ENCODE measurements around the gene TRIP11. TPM values are rescaled to one million over a fixed set of nuclear protein-coding genes. Genes with fewer than 3 reads are reported as not detected.
A peak's percentile ranks its signal among the peaks of the same experiment; 100 is the strongest.
"Not testable (repeated sequence)": the region's sequence is repeated elsewhere in the genome, so short reads cannot be mapped to it uniquely, and the experiment has no call there.

Gene TRIP11
- total and polyA plus RNA-seq, 7 donors: 6.8 to 54.8 (median 47.5) TPM

DNA sequence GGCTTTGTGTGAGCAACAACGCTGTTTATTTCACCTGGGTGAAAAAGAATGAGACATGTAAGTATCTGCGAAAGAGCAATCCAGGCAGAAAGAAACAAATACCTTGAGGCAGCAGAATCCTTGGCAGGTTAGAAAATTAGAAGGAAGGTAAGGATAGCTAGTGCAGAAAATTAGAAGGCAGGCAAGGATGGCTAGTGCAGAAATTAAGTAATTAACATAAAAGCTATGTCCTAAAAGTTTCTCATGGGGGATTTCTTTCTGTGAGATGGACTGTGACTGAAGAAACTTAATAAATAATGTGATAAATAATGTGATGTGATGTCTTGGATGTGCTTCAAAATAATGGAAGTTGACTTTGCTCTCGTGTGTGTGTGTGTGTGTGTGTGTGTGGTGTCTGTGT is 9.9 kb upstream of the TRIP11 start:
- 78 to 83% (median 79%) methylated on average over 3 of the region's 3 CpGs for WGBS, 3 donors
- ATAC-seq: no peak
- TF ChIP-seq, protein P1, sequence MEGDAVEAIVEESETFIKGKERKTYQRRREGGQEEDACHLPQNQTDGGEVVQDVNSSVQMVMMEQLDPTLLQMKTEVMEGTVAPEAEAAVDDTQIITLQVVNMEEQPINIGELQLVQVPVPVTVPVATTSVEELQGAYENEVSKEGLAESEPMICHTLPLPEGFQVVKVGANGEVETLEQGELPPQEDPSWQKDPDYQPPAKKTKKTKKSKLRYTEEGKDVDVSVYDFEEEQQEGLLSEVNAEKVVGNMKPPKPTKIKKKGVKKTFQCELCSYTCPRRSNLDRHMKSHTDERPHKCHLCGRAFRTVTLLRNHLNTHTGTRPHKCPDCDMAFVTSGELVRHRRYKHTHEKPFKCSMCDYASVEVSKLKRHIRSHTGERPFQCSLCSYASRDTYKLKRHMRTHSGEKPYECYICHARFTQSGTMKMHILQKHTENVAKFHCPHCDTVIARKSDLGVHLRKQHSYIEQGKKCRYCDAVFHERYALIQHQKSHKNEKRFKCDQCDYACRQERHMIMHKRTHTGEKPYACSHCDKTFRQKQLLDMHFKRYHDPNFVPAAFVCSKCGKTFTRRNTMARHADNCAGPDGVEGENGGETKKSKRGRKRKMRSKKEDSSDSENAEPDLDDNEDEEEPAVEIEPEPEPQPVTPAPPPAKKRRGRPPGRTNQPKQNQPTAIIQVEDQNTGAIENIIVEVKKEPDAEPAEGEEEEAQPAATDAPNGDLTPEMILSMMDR (IDR thresholded peaks at IDR 0.05): no peak
- DNase-seq: no peak
- H3K36me3 ChIP-seq (ENCODE audit: insufficient read depth in 1 of 2, low read depth in 1 of 2): peaks cover 0 to 5% of the 10 kb centered on the region in 2 donors
- no peaks in the 10 kb centered on the region for H3K9me3 ChIP-seq
- intact Hi-C loops (cut with DNase I): no loop called here
- H3K27me3 ChIP-seq (ENCODE audit: insufficient read depth in 3 of 3, low read length in 2 of 3): no peaks in the 10 kb centered on the region
- no peak overlapping the region for H3K27ac ChIP-seq
- H3K4me1 ChIP-seq: no peaks in the 10 kb centered on the region
- no peak overlapping the region for H3K4me3 ChIP-seq

DNA sequence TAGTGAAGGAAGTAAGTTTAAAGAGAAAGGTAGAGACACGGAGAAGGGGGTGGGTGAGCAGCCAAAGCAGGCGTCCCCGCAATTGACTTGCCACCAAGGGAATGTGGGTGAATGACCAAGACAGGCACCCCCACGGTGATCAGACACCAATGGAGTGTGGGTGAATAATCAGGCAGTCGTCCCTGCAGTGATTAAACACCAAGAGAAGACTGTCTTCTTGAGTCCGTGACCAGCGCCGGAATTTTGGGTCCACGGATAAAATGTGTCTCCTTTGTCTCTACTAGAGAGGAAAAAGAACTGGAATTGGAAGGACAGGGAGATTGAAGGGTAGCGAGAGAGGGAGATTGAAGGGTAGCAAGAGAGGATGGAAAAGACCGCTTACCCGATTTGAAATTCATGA is 9.4 kb upstream of the TRIP11 start:
- ATAC-seq; H3K4me1 ChIP-seq; H3K9me3 ChIP-seq; DNase-seq; H3K27ac ChIP-seq; H3K36me3 ChIP-seq (ENCODE audit: insufficient read depth in 1 of 2, low read depth in 1 of 2); H3K4me3 ChIP-seq; H3K27me3 ChIP-seq (ENCODE audit: insufficient read depth in 3 of 3, low read length in 2 of 3); intact Hi-C loops (cut with DNase I): not testable (repeated sequence)
- WGBS, 3 donors: 95 to 97% (median 96%) methylated on average over 12 of the region's 12 CpGs

DNA sequence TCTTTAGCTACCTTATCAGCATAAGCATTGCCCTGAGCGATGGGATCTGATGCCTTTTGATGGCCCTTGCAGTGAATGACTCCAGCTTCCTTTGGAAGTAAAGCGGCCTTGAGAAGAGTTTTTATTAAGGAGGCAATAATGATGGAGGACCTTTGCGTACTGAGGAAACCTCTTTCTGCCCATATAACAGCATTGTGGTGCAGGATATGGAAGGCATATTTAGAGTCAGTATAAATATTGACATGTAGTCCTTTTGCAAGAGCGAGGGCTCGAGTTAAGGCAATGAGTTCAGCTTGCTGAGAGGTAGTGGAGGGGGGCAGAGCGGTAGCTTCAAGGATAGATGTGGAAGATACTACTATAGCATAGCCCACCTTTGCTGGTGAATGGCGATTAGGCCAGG is 6.0 kb upstream of the TRIP11 start:
- H3K36me3 ChIP-seq (ENCODE audit: insufficient read depth in 1 of 2, low read depth in 1 of 2); intact Hi-C loops (cut with DNase I): not testable (repeated sequence)
- 92 to 96% (median 93%) methylated on average over 7 of the region's 7 CpGs for WGBS, 3 donors

DNA sequence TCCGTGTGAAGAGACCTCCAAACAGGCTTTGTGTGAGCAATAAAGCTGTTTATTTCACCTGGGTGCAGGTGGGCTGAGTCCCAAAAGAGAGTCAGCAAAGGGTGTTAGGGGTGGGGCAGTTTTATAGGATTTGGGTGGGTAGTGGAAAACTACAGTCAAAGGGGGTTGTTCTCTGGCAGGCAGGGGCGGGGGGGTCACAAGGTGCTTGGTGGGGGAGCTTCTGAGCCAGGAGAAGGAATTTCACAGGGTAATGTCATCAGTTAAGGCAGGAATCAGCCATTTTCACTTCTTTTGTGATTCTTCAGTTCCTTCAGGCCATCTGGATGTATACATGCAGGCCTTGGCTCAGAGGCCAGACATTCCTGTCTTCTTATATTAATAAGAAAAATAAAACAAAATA is 1.9 kb upstream of the TRIP11 start:
- not testable (repeated sequence) for DNase-seq; H3K27ac ChIP-seq; H3K27me3 ChIP-seq (ENCODE audit: insufficient read depth in 3 of 3, low read length in 2 of 3); H3K9me3 ChIP-seq; H3K36me3 ChIP-seq (ENCODE audit: insufficient read depth in 1 of 2, low read depth in 1 of 2); H3K4me3 ChIP-seq; ATAC-seq
- 83 to 93% (median 84%) methylated on average over 2 of the region's 2 CpGs for WGBS, 3 donors
- peaks cover 23% of the 10 kb centered on the region for H3K4me1 ChIP-seq
- intact Hi-C loops (cut with DNase I): loop anchor here (2.0 to 5.0 kb wide), 2 partner anchors 65 to 66 kb away; partner anchors contain the start of gene ATXN3 (in 2 of the 2)

More for the DNA sequence above, 6.0 kb upstream of the TRIP11 start:
- not testable (repeated sequence) for H3K4me3 ChIP-seq; DNase-seq; H3K27me3 ChIP-seq (ENCODE audit: insufficient read depth in 3 of 3, low read length in 2 of 3); ATAC-seq; H3K9me3 ChIP-seq; H3K4me1 ChIP-seq; H3K27ac ChIP-seq

DNA sequence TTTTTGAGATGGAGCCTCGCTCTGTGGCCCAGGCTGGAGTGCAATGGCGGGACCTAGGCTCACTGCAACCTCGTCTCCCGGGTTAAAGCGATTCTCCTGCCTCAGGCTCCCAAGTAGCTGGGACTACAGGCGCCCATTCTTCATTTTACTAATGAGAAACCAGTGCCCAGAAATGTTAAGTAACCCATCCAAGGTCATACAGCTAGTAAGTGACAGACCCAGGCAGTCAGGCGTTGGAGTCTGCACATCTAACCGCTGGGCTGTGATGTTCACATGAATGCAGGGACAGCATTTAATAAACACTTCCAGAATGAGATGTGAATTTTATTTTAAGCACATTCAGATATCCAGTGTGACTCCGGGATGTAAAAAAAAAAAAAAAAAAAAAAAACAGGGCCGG is 1.3 kb upstream of the TRIP11 start:
- no peaks in the 10 kb centered on the region for H3K36me3 ChIP-seq (ENCODE audit: insufficient read depth in 1 of 2, low read depth in 1 of 2)
- ATAC-seq (no peak), DNase-seq (no peak)
- H3K4me1 ChIP-seq: peaks cover 28% of the 10 kb centered on the region
- intact Hi-C loops (cut with DNase I): loop anchor here (2.0 to 5.0 kb wide), 2 partner anchors 66 kb away; partner anchors contain the start of gene ATXN3 (in 2 of the 2)
- WGBS, 3 donors: 83 to 85% (median 84%) methylated on average over 9 to 10 of the region's 10 CpGs
- no peaks in the 10 kb centered on the region for H3K9me3 ChIP-seq
- peak overlapping the region; percentile 98 for H3K27ac ChIP-seq
- H3K4me3 ChIP-seq: peak overlapping the region; percentile 90
- H3K27me3 ChIP-seq (ENCODE audit: insufficient read depth in 3 of 3, low read length in 2 of 3): no peaks in the 10 kb centered on the region
- TF ChIP-seq, protein P1 (IDR thresholded peaks at IDR 0.05): no peak

DNA sequence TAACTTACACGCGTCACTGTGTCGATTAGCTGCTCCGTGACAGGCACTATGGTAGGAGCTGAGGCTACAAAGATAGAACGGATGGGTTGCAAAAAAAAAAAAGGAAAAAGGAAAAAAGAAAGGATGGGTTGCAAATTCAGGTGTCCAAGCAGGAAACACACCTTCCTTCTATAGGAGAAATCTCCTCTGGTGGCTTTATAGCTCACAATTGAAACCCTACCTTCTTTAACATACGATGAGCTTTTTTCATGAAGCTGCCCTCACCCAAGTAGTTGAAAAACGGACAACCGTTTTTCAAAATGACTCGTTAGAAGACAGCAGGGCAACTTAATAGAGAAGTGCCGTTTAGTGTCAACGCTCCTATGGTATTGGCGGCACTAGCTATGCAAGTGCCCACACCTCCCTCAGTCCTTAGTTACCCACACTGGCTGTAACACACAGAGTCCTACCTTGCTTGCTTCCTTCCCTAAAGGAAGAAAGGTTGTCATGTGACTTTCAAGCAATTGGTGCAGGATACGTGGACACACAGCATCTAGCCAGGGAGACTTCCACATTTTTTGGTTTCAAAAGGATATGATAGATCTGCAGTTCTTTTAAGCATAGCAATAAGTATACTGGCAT is 682 bp upstream of the TRIP11 start:
- WGBS, 3 donors: 0 to 1% (median 1%) methylated on average over 13 of the region's 13 CpGs

More for the DNA sequence above, 682 bp upstream of the TRIP11 start:
- TF ChIP-seq, protein P1 (IDR thresholded peaks at IDR 0.05): no peak
- ATAC-seq (peak; percentile 25 to 50 (median 36)), DNase-seq (no peak)
- intact Hi-C loops (cut with DNase I): loop anchor here (2.0 to 5.0 kb wide), 2 partner anchors 66 to 67 kb away; partner anchors contain the start of gene ATXN3 (in 2 of the 2)
- H3K9me3 ChIP-seq: no peaks in the 10 kb centered on the region
- H3K27me3 ChIP-seq (ENCODE audit: insufficient read depth in 3 of 3, low read length in 2 of 3): no peaks in the 10 kb centered on the region
- no peaks in the 10 kb centered on the region for H3K36me3 ChIP-seq (ENCODE audit: insufficient read depth in 1 of 2, low read depth in 1 of 2)
- peak overlapping the region; percentile 90 for H3K4me3 ChIP-seq
- peak overlapping the region; percentile 98 for H3K27ac ChIP-seq
- H3K4me1 ChIP-seq: peaks cover 34% of the 10 kb centered on the region
